GM21526 (cell line): ENCODE measurements around the gene ZCCHC18.

Source experiments
- ATAC-seq: cut with Tn5 transposase; IDR thresholded peaks from one replicate; pipeline ENCODE4 v1.9.1; 2021; ENCODE audit warnings: moderate library complexity; ENCODE audit not compliant: unreplicated experiment, low FRiP score

The ZCCHC18 gene

GRCh38 chrX:104126856-104127255, 14.5 kb downstream of the ZCCHC18 start:
- ATAC-seq, result no peak

DNA sequence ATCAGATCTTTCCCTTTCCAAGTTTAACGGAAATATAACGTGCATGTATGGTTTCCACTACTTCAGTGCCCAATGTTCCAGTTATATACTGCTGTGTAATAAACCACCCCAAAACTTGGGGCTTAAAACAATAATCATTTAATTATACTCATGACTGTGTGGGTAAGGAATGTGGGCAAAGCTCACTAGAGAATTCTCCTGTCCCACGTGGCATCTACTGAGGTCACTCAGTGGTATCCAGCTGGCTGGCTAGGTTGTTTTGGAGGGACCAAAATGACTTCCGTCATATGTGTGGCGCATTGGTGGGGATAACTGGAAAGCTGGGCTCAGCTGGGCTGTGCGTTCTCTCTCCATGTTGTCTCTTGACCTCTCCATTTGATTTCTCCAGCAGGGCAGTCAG, 18.5 kb downstream of the ZCCHC18 start:
- ATAC-seq, result no peak

DNA sequence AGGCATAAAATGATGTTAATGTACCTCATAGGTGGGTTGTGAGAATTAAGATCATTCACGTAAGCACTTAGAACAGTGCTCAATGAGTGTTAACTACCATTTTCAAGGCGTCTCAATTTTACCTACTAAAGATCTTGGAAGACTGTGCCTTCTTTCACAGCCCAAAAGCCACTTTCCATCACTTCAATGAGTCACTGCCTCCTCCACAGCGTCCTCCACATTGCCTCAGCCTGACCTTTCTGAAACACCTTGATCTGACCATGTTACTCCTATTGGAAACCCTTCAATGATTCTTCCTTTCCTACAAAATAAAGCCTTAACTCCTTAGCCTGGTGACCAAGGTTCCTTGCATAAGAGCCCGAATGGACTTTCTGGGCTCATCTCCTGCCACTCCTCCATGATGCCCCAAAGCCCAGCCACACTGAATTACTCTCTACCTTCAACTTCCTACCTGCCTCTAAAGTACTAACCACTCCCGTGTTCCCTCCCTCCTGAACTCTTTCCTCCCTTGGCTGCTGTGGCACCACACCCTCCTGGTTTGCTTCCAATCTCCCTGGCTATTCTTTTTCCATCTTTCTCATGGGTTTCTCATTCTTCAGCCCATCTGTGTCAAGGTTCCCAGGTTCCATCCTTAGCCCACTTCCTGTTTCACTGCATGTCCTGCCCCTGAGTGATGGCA, 22.4 kb downstream of the ZCCHC18 start:
- ATAC-seq, result no peak

DNA sequence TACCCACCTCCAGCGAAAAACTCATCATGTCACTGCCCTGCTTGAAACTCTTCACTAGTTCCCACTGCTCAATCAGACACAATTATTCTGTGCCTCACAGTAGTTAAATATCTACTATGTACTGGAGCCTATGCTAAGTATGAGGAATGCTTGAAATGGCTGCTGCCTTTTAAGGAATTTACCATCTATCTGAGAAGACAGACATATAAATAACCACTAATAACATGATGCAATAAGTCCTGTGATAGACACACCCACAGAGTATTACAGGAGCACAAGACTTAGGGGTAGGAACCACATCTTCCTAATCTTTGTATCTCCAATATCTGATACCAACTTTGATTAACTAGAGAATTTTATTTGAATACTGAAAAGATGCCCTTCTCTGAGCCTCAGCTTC, 23.4 kb downstream of the ZCCHC18 start:
- no peak for ATAC-seq

DNA sequence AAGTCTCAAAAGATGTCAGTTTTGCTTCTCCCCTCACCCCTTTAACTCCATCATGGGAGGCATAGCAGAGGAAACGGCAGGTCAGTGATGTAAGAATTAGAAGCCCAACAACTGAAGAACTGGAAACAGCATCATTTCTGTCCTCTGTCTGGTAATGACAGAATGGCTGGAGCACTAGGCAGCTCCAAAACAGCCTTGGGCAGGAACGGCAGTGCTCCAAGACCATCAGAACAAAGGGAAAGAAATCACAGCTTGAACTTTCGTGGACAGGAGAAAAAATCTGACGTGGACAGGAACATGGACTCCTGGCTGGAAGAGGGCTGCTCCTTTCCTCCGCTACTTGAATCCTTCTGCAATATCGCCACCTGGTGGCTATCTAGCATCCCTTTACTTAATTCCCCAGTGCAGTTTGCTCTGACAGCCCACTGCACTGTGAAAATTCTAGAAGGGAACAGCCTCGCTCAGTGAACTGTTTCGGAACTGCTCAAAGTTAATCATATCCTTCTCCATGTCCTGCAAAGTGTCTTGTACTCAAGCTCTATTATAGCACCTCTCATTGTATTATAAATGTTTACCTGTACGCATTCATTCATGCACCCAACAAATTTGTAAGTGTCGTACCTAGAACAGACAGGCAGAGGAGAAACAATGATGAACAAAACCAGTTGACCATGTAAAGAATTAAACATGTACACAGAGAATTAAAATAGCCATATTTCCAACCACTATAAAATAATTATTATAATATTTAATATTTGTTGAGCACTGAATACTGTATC, 24.1 kb downstream of the ZCCHC18 start:
- peak; percentile 86 for ATAC-seq

DNA sequence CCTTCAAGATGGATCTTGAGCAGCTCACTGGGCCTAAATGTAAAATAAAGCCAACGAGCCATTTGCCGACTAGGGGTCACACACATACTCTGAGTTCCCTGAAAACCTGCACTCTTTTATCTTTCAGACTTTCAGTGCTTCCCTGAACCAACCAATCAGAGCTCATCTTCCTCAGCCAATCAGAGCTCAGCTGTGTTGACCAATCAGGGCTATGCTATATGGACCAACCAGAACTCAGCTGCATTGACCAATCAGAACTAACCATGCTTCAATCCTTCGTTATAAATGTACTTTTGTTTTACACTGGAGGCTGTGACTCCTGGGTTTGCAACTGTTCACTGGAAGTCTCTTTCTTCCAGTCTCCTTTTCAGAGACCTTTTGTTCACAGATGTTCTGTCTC, 25.2 kb downstream of the ZCCHC18 start:
- no peak for ATAC-seq

DNA sequence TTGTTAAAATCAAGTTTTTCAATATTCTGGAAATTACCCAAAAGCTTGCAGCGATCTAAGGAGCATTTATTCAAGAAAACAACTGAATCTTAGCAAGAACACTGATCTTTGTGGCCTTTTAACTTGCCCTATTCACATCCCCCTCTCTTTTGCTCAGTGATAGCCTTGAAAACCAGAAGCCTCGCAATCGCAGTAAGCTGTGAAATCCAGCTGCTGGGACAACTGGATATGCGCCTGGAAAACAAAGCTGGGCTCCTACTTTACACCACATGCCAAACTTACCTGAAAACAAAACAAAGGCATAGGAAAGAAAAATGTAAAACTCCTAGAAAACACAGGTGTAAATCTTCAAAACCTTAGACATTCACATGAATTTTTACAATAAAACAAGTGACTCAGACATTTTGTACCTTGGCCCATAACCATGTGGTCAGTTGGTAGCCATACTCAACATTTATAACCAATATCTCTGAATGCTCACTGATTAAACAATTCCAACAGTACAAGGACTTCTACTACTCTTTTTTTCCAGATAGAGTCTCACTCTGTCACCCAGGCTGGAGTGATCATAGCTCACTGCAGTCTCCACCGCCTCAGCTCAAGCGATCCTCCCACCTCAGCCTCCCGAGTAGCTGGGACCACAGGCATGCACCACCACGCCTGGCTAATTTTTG, 28.9 kb downstream of the ZCCHC18 start:
- ATAC-seq, result no peak

GRCh38 chrX:104151037-104151436, 38.7 kb downstream of the ZCCHC18 start:
- ATAC-seq, result no peak

DNA sequence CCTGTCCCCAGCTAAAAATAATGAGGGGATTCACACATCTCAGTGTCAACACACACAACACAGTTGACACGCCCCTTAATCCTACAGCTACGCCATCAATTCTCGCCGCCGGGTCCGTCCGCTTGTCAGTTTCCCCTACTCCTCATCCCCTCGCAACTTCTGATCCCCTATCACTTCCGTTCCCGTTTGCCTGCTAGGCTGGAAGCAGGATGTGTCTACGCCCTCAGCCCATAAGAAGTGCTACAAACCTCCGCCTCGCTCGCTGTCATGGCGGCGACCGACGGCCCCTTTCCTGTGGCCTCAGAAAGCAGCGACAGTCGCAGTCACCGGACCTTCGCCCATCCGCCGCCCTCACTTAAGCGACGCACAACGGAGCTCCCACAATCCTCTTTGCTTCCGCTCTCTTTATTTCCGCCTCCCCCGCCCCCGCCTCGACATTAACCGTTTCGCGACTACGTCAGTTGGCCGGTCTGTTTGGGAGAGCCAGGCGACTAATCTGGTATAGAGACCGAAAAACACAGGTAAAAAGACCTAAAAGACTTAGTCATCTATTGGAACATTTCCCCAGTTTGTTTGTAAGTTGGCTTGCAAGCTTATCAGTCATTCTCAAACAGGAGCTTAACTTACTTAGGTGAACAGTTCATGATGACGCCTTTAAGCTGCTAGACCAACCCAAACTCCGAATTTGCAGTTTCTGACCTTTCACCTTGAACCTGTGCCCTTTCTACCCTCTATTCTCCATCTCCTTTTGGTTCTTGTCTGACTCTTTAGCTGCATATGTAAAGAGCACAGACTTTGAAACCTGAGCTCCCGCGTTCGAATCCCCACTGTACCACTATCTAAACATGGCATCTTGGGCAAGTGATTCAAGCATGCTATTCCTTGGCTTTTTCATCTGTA, 44.6 kb downstream of the ZCCHC18 start, which contains the start of gene SLC25A53:
SLC25A53 (minus strand) TSS at position 380 of the 900 bp plus-strand sequence. CDS start 51,752 bp downstream, outside the sequence.
- peak; percentile 90 for ATAC-seq
